K562 (cell line): ENCODE data around the gene CYB5B. TPM values are rescaled to one million over a fixed set of nuclear protein-coding genes. Genes with fewer than 3 reads are reported as not detected.

Experiments used
- ATAC-seq: fragments of 200-7000 bp; cut with Tn5 transposase; 3 replicates; pipeline ENCODE4 v1.9.1; 2020; ENCODE audit warnings: moderate library complexity
- BruUV-seq: library from RNA; stranded (reverse); fragments of 400-500 nt; replicated peaks from 2 replicates; lab custom pipeline; 2021; lab: Mats Ljungman, UMichigan
- CTCF ChIA-PET: fragments of 300-600 bp; formaldehyde crosslinking; extraction: SDS; loops from one replicate; lab custom pipeline; 2021; ENCODE audit warnings: low intra/inter-chr PET ratio; lab: Yijun Ruan, JAX
- POLR2A ChIA-PET: fragments of 300-600, 350-650 bp; sonication (Branson Sonifier 250); formaldehyde crosslinking; extraction: SDS; loops from one replicate; lab custom pipeline; 2021; ENCODE audit warnings: antibody characterized with exemption, inconsistent platforms; lab: Yijun Ruan, JAX
- DNase-seq, 4 experiments: peaks; one replicate each; pipeline versions ENCODE4 v3.0.0 to v3.0.0-alpha.2; 2011 to 2018; ENCODE audit warnings: low spot score in 3 of 4, mixed read lengths in 3 of 4; ENCODE audit errors: extremely low read depth in 1 of 4
- FAIRE-seq: peaks from 2 replicates; lab custom pipeline; 2011; peaks lifted over from hg19 to GRCh38; lab: Jason Lieb, UNC
- H2AFZ ChIP-seq: 2 replicates; pipeline ENCODE4 v1.6.0; 2011; ENCODE audit warnings: low read depth, low read length, control low read depth, inconsistent platforms
- H3K27ac ChIP-seq: fragments of 200-600 bp; 3 replicates; pipeline ENCODE4 v1.8.0; 2011; ENCODE audit warnings: low read depth, mild to moderate bottlenecking, control low read depth, inconsistent platforms, low read length, moderate library complexity, mixed read lengths; ENCODE audit errors: extremely low read depth
- H3K27me3 ChIP-seq, 2 experiments: fragments of 300-600 bp in 1 of 2; 2 replicates in 1 of 2; 3 replicates in 1 of 2; pipeline versions ENCODE4 v1.6.0 to v1.8.0; 2011; ENCODE audit warnings: inconsistent platforms in 2 of 2, low read length in 2 of 2, mild to moderate bottlenecking in 1 of 2, mixed read lengths in 1 of 2, moderate library complexity in 1 of 2; ENCODE audit not compliant: control insufficient read depth in 2 of 2, insufficient read depth in 2 of 2
- H3K36me3 ChIP-seq: fragments of 300-600 bp; 3 replicates; pipeline ENCODE4 v1.8.0; 2011; ENCODE audit warnings: mild to moderate bottlenecking, low read length, inconsistent platforms; ENCODE audit not compliant: control insufficient read depth, insufficient read depth
- H3K4me1 ChIP-seq, 2 experiments: fragments of 200-600 bp in 1 of 2; replicated peaks in 1 of 2; 2 replicates in 1 of 2; 3 replicates in 1 of 2; pipeline versions ENCODE4 v1.5.1 to v1.8.0; 2011; ENCODE audit warnings: inconsistent platforms in 2 of 2, low read length in 2 of 2, mild to moderate bottlenecking in 1 of 2, mixed read lengths in 1 of 2, moderate library complexity in 1 of 2; ENCODE audit not compliant: control insufficient read depth in 2 of 2, insufficient read depth in 2 of 2
- H3K4me2 ChIP-seq: 2 replicates; pipeline ENCODE4 v1.6.1; 2011; ENCODE audit warnings: low read length, control low read depth, inconsistent platforms, mixed read lengths; ENCODE audit not compliant: insufficient read depth
- H3K4me3 ChIP-seq: fragments of 200-600 bp; sonication (generic), shearing (Covaris generic); 2 replicates; pipeline ENCODE4 v1.5.1; 2016; ENCODE audit warnings: control low read depth, inconsistent platforms
- H3K79me2 ChIP-seq: fragments of 200-600 bp; 3 replicates; pipeline ENCODE4 v1.8.0; 2011; ENCODE audit warnings: low read length, inconsistent platforms; ENCODE audit not compliant: control insufficient read depth, insufficient read depth
- H3K9ac ChIP-seq, 2 experiments: 2 replicates each; pipeline versions ENCODE4 v1.6.0 to v1.6.1; 2011; ENCODE audit warnings: low read depth in 2 of 2, low read length in 2 of 2, control low read depth in 1 of 2, inconsistent platforms in 1 of 2, mild to moderate bottlenecking in 1 of 2, mixed read lengths in 1 of 2; ENCODE audit not compliant: insufficient read depth in 1 of 2
- H3K9me1 ChIP-seq: one replicate; pipeline ENCODE4 v1.6.0; 2011; ENCODE audit warnings: inconsistent platforms, mild to moderate bottlenecking, low read length, moderate library complexity; ENCODE audit not compliant: control insufficient read depth, insufficient read depth
- H3K9me3 ChIP-seq: replicated peaks from 2 replicates; pipeline ENCODE4 v1.5.1; 2011; ENCODE audit warnings: low read depth, low read length, inconsistent platforms; ENCODE audit not compliant: control insufficient read depth, insufficient read depth
- H4K20me1 ChIP-seq: replicated peaks from 2 replicates; pipeline ENCODE4 v1.6.1; 2011; ENCODE audit warnings: low read length, inconsistent platforms, mixed read lengths; ENCODE audit not compliant: control insufficient read depth, insufficient read depth
- ATF4 ChIP-seq: fragments of 450-650 bp; formaldehyde crosslinking; IDR thresholded peaks from 2 replicates; pipeline ENCODE4 v1.4.0; 2022; ENCODE audit warnings: mild to moderate bottlenecking, moderate library complexity
- CEBPZ ChIP-seq: fragments of 150-350 bp; IDR thresholded peaks from 2 replicates; pipeline ENCODE4 v1.6.1; 2014; ENCODE audit warnings: low read depth, mild to moderate bottlenecking, low read length, borderline replicate concordance
- FOSL1 ChIP-seq: fragments of 200-800 bp; sonication (Bioruptor generic); conservative IDR thresholded peaks from 2 replicates; pipeline ENCODE4 v1.6.1; 2016; ENCODE audit warnings: missing genetic modification characterization, missing compliant biosample characterization
- FOXP1 ChIP-seq: sonication (generic); formaldehyde crosslinking; IDR thresholded peaks from 2 replicates; pipeline ENCODE4 v1.8.0; 2022; ENCODE audit warnings: mild to moderate bottlenecking, missing genetic modification reagents
- HDGF ChIP-seq: fragments of 450-650 bp; IDR thresholded peaks from 2 replicates; pipeline ENCODE4 v1.6.1; 2016
- MEF2D ChIP-seq: conservative IDR thresholded peaks from 2 replicates; pipeline ENCODE4 v1.6.1; 2016; ENCODE audit warnings: low read depth, missing genetic modification characterization, missing compliant biosample characterization
- NFIC ChIP-seq: fragments of 450-650 bp; IDR thresholded peaks from 2 replicates; pipeline ENCODE4 v1.6.1; 2017; ENCODE audit warnings: mild to moderate bottlenecking, inconsistent platforms
- SIRT6 ChIP-seq: IDR thresholded peaks from one replicate; pipeline ENCODE4 v1.6.1; 2012; ENCODE audit warnings: low read depth, mild to moderate bottlenecking, control low read depth, inconsistent platforms, low read length, moderate library complexity
- THRAP3 ChIP-seq: fragments of 450-650 bp; IDR thresholded peaks from 2 replicates; pipeline ENCODE4 v1.6.1; 2016; ENCODE audit warnings: mild to moderate bottlenecking, inconsistent platforms, borderline replicate concordance
- WGBS: fragments of 100-300 bp; shearing (Covaris generic); methylation state at CpG from one replicate; pipeline ENCODE4 v1.1.6; 2016; ENCODE audit warnings: low coverage, mixed read lengths; ENCODE audit not compliant: insufficient coverage; ENCODE audit errors: missing lambda C conversion rate; 5-methylcytosine and 5-hydroxymethylcytosine counted together
- in situ Hi-C: fragments of 300-500 bp; cut with MboI; formaldehyde crosslinking; loops from 4 replicates; pipeline ENCODE4 v1.15.0; 2018; ENCODE audit warnings: inconsistent platforms, mixed read lengths
- intact Hi-C: fragments of 100-400 bp; cut with micrococcal nuclease; formaldehyde crosslinking; loops from 2 replicates; pipeline ENCODE4 v1.14.2; 2022
- polyA plus RNA-seq, 8 experiments: library from polyadenylated mRNA; depleted of rRNA in 4 of 8; stranded (reverse) in 5 of 8; unstranded in 3 of 8; fragments of >200 nt; fragmentation: Nextera tagmentation in 2 of 8; fragmentation: Illumina TruSeq in 1 of 8; extraction: Ambion mirVana in 2 of 8; extraction: Trizol in 1 of 8; gene quantifications; 2 replicates each; pipeline versions ENCODE4 v1.2.1 to v1.2.3, GENCODE V29; 2011 to 2014; ENCODE audit warnings: inconsistent platforms in 1 of 8, missing spikeins in 1 of 8
- total RNA-seq, 7 experiments: library from RNA; depleted of rRNA in 6 of 7; stranded (reverse); fragments of >200 nt in 6 of 7; fragmentation: Illumina TruSeq in 2 of 7; extraction: Trizol in 2 of 7; gene quantifications; 2 replicates each; pipeline versions ENCODE4 v1.2.1 to v1.2.3, GENCODE V29; 2011 to 2021; ENCODE audit warnings: low replicate concordance in 1 of 7
- TF ChIP-seq, protein P1 (sequence below): conservative IDR thresholded peaks from 2 replicates; pipeline ENCODE4 v1.6.1; 2011; ENCODE audit warnings: low read depth, mild to moderate bottlenecking, low read length; ENCODE audit not compliant: control insufficient read depth
- TF ChIP-seq, protein P2 (sequence below): IDR thresholded peaks from 2 replicates; pipeline ENCODE4 v1.6.1; 2012; ENCODE audit warnings: low read depth, low read length, improper control_type of control experiment, borderline replicate concordance
- TF ChIP-seq, protein P3 (sequence below), 2 experiments: fragments of 450-650 bp in 1 of 2; sonication (generic) in 1 of 2; formaldehyde crosslinking; conservative IDR thresholded peaks; 2 replicates each; pipeline versions ENCODE4 v1.4.0 to v1.8.1; 2020 to 2022; ENCODE audit warnings: mild to moderate bottlenecking in 1 of 2, missing genetic modification reagents in 1 of 2

Gene CYB5B
- total and polyA plus RNA-seq, 9 of the 15 experiments (the other 6 are each of a cell fraction or from before 2014, with no cell fraction given): 29.9 to 274 (median 136) TPM

DNA sequence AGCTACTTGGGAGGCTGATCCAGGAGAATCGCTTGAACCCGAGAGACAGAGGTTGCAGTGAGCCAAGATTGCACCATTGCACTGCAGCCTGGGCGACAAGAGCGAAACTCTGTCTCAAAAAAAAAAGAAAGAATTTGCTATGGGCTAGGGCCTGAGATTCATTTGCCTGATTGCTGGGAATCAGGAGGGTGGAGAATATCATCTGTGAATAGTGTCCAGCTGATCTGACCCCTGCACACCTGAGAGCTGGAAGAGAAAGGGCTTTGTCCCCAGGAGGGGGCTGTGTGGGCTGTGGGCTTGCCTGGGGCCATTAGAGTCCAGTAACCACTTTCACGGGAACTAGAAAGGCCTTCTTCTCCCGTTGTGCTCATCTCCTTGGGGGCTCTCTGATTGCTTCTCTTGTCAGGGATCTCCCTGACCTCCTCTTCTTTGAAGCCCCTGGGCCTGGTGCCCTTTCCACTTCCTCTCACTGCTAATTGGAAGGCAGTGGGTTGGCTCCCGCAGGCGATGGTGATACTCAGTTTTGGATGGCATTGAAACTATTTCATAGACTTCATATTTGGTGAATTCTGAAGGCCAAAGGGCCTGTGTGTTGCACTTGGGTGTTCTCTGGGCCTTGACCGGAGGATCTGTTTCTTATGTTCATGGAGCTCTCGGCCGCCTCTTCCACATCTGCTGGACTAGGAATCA lies 75.3 kb downstream of the CYB5B start:
- in situ Hi-C loops: no loop called here
- BruUV-seq: no TSS peak
- H3K27ac ChIP-seq: no peak overlapping the region
- POLR2A ChIA-PET: interaction anchor here (1.3 kb wide), 1 partner anchor 15 kb away, joined by 4 read pairs; no protein-coding TSS in a partner anchor
- H4K20me1 ChIP-seq: no peaks in the 10 kb centered on the region
- H3K27me3 ChIP-seq: peaks cover 0 to 6% of the 10 kb centered on the region in 2 experiments; a peak in 1 of 5 replicates
- ATAC-seq (no peak), DNase-seq (no peak), FAIRE-seq (no peak)
- H3K9me1 ChIP-seq: no peaks in the 10 kb centered on the region
- no peak overlapping the region for H3K4me2 ChIP-seq
- intact Hi-C loops: loop anchor here (10.0 kb wide), 1 partner anchor 205 kb away; no protein-coding TSS in a partner anchor
- CTCF ChIA-PET: no interaction called here
- no peaks in the 10 kb centered on the region for H3K36me3 ChIP-seq
- WGBS: 56% methylated on average over 11 of the region's 11 CpGs
- H2AFZ ChIP-seq: no peak overlapping the region
- H3K4me1 ChIP-seq: peaks cover 0 to 4% of the 10 kb centered on the region in 2 experiments; a peak in 3 of 5 replicates
- no peaks in the 10 kb centered on the region for H3K79me2 ChIP-seq
- no peak overlapping the region for H3K9ac ChIP-seq
- no peak overlapping the region for H3K4me3 ChIP-seq
- no peaks in the 10 kb centered on the region for H3K9me3 ChIP-seq
- TF ChIP-seq HDGF (no peak), ATF4 (CRISPR knock-in tag) (no peak), THRAP3 (no peak), NFIC (no peak), FOSL1 (tag) (no peak), CEBPZ (no peak), MEF2D (tag) (no peak), SIRT6 (no peak), FOXP1 (CRISPR knock-in tag) (no peak)
- TF ChIP-seq, protein P1, sequence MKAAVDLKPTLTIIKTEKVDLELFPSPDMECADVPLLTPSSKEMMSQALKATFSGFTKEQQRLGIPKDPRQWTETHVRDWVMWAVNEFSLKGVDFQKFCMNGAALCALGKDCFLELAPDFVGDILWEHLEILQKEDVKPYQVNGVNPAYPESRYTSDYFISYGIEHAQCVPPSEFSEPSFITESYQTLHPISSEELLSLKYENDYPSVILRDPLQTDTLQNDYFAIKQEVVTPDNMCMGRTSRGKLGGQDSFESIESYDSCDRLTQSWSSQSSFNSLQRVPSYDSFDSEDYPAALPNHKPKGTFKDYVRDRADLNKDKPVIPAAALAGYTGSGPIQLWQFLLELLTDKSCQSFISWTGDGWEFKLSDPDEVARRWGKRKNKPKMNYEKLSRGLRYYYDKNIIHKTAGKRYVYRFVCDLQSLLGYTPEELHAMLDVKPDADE: no peak
- TF ChIP-seq, protein P2, sequence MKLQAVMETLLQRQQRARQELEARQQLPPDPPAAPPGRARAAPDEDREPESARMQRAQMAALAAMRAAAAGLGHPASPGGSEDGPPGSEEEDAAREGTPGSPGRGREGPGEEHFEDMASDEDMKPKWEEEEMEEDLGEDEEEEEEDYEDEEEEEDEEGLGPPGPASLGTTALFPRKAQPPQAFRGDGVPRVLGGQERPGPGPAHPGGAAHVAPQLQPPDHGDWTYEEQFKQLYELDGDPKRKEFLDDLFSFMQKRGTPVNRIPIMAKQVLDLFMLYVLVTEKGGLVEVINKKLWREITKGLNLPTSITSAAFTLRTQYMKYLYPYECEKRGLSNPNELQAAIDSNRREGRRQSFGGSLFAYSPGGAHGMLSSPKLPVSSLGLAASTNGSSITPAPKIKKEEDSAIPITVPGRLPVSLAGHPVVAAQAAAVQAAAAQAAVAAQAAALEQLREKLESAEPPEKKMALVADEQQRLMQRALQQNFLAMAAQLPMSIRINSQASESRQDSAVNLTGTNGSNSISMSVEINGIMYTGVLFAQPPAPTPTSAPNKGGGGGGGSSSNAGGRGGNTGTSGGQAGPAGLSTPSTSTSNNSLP: no peak
- TF ChIP-seq, protein P3, sequence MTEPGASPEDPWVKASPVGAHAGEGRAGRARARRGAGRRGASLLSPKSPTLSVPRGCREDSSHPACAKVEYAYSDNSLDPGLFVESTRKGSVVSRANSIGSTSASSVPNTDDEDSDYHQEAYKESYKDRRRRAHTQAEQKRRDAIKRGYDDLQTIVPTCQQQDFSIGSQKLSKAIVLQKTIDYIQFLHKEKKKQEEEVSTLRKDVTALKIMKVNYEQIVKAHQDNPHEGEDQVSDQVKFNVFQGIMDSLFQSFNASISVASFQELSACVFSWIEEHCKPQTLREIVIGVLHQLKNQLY (CRISPR knock-in tag; conservative IDR thresholded peaks at IDR 0.05): no peak
